22Rv1 (cell line): ENCODE data around the gene ACYP2.
A peak's percentile ranks its signal among the peaks of the same experiment; 100 is the strongest.

Experiments
- H3K27ac ChIP-seq: fragments of 450-650 bp; 2 replicates; pipeline ENCODE4 v1.5.1; 2017
- ZFX ChIP-seq: fragments of 450-650 bp; IDR thresholded peaks from 2 replicates; pipeline ENCODE4 v1.6.1; 2017; ENCODE audit warnings: antibody characterized with exemption, borderline replicate concordance
- TF ChIP-seq, protein P1 (sequence below): fragments of 450-650 bp; IDR thresholded peaks from 2 replicates; pipeline ENCODE4 v1.5.1; 2017; ENCODE audit warnings: mild to moderate bottlenecking

ACYP2 gene

DNA sequence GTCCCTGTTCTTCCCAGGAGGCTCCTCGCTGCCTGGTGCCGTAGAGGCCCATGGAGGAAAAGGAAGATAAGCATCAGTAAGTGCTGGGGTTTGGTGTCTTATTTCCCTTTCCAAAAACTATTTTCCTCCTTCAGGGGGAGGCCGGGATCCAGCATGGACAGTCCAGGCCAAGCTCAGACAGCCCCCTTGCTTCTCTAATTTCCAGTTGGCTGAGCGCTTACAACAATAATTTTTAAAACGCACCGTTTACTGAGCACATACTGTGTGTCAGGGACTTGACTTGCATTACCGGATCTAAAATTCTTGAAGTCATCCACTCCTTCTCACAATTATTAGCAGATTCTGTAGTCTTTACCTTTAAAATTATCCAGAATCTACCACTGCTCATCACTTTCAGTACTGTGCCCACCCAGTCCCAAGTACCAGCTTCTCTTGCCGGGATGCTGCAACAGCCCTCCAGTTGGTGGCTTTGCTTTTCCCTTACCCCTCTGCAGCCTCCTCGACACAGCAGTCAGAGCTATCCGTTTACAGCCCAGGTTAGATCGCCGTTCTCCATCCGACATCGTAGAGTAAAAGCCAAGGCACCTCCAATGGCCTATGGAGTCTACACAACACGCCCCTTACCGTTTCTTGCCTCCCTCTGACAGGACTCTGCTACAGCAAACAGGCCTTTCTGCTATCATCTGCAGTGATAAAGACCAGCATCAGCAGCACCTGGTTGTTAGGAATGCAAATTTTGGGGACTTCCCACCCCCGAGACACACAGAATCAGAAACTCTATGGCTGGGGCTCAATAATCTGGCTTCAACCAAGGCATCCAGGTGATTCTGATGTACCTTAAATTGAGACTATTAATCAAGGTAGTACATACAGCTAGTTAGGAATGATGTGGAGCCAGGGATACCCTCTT lies 215.8 kb downstream of the ACYP2 start:
- peak overlapping the region; percentile 70 for H3K27ac ChIP-seq
- no peak for TF ChIP-seq ZFX
- TF ChIP-seq, protein P1, sequence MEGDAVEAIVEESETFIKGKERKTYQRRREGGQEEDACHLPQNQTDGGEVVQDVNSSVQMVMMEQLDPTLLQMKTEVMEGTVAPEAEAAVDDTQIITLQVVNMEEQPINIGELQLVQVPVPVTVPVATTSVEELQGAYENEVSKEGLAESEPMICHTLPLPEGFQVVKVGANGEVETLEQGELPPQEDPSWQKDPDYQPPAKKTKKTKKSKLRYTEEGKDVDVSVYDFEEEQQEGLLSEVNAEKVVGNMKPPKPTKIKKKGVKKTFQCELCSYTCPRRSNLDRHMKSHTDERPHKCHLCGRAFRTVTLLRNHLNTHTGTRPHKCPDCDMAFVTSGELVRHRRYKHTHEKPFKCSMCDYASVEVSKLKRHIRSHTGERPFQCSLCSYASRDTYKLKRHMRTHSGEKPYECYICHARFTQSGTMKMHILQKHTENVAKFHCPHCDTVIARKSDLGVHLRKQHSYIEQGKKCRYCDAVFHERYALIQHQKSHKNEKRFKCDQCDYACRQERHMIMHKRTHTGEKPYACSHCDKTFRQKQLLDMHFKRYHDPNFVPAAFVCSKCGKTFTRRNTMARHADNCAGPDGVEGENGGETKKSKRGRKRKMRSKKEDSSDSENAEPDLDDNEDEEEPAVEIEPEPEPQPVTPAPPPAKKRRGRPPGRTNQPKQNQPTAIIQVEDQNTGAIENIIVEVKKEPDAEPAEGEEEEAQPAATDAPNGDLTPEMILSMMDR: no peak

DNA sequence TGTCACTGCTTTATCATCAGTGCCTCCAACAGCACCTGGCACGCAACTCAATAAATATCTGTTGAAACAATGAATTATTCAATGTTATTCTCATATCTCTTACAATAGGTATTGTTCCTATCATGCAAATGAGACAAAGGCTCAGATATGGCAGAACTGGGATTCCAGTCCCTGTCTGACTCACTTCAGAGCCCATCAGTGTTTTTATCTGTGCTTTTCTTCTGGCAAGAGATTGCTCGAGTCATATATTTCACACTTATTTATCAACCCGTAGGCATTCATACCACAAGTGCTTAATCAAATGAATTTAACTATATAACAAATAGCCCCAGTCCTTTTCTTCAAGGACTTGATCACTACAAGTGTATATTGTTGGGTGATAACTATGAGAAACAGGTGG lies 217.0 kb downstream of the ACYP2 start:
- TF ChIP-seq ZFX: no peak
- TF ChIP-seq, protein P1: no peak
- H3K27ac ChIP-seq: no peak overlapping the region

DNA sequence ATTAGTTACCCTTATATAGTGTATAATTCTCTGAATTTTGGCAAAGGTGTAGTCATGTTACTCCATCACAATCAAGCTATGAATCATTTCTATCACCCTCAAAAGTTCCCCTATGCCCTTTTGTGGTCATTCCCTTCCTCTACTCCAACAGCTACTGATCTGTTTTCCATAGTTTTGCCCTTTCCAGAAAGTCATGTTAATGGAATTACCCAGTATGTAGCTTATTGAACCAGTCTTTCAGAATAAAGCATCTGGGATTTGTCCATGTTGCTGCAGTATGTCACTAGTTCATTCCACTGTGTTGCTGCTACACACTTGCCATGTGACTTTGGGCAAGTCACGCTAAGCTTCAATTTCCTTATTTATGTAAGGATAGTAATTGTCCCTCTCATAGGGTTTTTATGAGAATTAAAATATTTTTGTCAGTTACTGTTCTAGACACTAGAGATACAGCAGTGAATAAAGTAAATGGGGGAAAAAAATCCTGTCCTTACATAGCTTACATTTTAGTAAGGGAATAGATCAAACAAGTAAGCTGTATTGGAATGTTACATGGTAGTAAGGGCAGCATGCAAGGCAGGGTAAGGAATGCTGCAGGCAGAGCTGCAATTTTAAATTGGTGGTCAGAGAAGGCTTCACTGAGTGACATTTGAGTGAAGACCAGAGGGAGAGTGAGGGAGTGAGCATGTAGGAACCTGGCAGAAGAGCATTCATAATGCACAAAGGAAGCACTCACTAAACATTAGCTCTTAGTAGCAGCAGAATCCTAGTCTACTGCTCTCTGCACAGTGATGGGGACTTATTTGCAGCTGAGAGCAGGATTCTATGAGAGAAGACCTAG lies 220.9 kb downstream of the ACYP2 start:
- H3K27ac ChIP-seq: no peak overlapping the region

DNA sequence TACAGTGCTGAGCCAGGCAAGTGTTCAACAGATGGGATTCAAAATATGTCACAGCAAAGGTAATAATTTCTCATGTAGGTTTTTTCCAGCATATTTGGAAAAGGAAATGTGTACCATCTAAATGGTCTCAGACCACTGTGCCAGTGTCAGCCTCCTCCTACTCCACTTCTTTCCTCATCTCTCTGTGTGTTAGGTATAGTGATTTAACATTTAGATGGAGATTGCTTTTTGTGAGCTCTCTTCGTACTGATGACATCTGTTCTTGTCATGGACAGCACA lies 221.5 kb downstream of the ACYP2 start:
- TF ChIP-seq ZFX: no peak
- TF ChIP-seq, protein P1: no peak
- no peak overlapping the region for H3K27ac ChIP-seq

More for the DNA sequence above, 220.9 kb downstream of the ACYP2 start:
- no peak for TF ChIP-seq ZFX

DNA sequence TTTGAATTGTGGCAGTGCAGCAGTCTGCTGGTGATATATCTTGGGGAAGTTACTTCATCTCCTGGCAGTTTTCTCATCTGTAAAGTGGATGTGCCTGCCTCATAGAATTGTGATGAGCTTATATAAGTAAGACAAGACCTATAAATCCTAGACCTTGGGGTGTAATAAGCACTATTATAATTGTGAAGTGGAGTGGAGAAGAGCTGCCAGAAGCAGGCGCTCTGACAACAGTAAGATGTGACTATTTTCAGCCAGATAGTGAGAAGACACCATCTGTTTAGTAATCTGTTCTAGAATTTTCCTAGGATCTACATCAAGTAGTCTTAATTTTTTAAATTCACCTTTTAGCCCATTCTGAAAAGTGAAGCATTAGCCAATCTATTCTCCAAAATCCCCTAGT lies 226.2 kb downstream of the ACYP2 start:
- TF ChIP-seq, protein P1: no peak
- no peak for TF ChIP-seq ZFX
- H3K27ac ChIP-seq: no peak overlapping the region

DNA sequence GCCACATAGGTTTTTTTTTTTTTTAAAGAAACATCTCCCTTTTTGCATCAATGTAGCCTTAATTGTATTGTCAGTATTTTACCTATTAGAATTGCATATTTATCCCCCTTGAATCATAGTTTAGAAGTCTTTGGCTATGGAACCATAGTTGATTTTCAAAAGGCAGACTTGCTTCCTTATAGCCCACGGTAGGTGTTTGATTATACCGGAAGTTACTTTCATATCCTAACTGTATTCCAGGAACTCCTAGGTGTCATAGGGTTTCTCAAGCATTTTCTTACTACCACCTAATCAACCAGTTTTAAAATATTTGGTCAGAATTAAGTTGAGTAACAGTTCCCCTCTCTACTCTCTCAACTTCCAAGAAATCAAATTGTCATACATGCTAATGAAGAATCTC lies 227.2 kb downstream of the ACYP2 start:
- no peak for TF ChIP-seq ZFX
- TF ChIP-seq, protein P1: no peak
- no peak overlapping the region for H3K27ac ChIP-seq

DNA sequence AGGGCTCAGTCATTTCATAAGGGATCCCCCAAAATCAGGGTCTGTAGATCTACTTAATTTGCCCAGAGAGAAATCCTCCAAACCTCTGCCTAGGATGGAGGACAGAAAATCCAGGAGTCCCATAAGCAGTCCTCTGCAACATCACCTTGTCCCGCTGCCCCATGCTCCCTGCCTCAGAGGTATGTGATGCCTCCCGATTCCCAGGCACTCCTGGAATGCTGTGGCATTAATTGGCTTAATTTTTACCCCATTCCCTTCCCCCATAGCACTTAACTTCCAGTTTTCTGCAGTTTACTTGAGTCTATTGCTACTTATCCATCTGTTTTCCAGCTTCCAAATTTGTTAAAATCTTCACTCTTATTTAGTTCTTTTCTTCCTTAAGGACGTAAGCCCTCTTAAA lies 232.2 kb downstream of the ACYP2 start:
- TF ChIP-seq, protein P1: no peak
- no peak for TF ChIP-seq ZFX

More for the DNA sequence above, 232.2 kb downstream of the ACYP2 start:
- H3K27ac ChIP-seq: no peak overlapping the region
